GM21619 (cell line): Measurements from ENCODE around the gene FARS2.

Experiments used
- ATAC-seq: cut with Tn5 transposase; IDR thresholded peaks from one replicate; pipeline ENCODE4 v1.9.1; 2021; ENCODE audit not compliant: unreplicated experiment

Gene FARS2

DNA sequence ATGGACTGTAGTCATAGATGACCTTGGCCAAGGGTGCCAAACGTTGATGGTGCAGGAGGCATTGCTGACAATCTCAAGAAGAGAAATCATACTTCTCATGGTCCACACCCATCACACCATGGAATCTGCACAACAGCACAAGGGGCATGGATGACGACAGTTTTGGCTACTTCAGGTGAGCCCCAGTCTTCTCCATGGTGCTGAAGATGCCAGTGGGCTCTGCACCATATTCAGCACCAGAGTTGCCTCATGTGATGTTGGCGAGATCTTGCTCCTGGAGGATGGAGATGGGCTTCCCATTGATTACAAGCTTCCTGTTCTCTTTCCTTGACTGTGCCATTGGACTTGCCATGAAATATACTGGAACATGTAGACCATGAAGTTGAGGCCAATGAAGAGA is 556.6 kb downstream of the FARS2 start:
- no peak for ATAC-seq

DNA sequence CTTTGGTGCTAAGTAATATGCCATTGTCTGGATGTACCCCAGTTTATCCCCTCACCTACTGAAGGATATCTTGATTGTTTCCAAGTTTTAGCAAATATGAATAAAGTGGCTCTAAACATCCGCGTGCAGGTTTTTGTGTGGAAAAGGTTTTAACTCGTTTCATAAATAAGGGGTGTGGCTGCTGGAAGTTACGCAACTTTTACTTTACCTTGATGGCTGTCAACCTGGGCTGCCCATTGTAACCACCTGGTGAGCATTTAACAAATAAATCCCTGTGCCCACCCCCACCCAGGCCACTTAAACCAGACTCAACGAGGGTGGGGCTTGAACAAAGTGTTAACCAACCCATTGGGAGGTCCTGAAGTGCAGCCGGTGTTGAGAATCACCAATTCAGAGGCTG is 557.6 kb downstream of the FARS2 start:
- ATAC-seq, result no peak
